Tibial nerve (tissue), 4 donors: ENCODE results near the gene FASN. TPM values are rescaled to one million over a fixed set of nuclear protein-coding genes. Genes with fewer than 3 reads are reported as not detected.

Experiments
- DNase-seq, 2 donors: peaks; one replicate each; pipeline ENCODE4 v3.0.0-alpha.2; 2019; ENCODE audit warnings: low spot score in 2 of 2
- H3K27ac ChIP-seq, 4 donors: fragments of 200-600 bp; sonication (generic) in 3 of 4; one replicate each; pipeline ENCODE4 v1.5.1; 2017 to 2019; ENCODE audit warnings: mild to moderate bottlenecking in 1 of 4
- H3K27me3 ChIP-seq, 2 donors: fragments of 200-600 bp; sonication (generic) in 1 of 2; one replicate each; pipeline versions ENCODE4 v1.5.1 to v1.6.0; 2017 to 2019
- H3K36me3 ChIP-seq, 3 donors: fragments of 200-600 bp; sonication (generic); one replicate each; pipeline ENCODE4 v1.5.1; 2018 to 2019
- H3K4me1 ChIP-seq, 4 donors: fragments of 200-600 bp; sonication (generic) in 3 of 4; one replicate each; pipeline ENCODE4 v1.5.1; 2017 to 2019
- H3K4me3 ChIP-seq, 4 donors: fragments of 200-600 bp; sonication (generic) in 3 of 4; one replicate each; pipeline ENCODE4 v1.5.1; 2017 to 2019; ENCODE audit warnings: mild to moderate bottlenecking in 1 of 4, moderate library complexity in 1 of 4
- H3K9me3 ChIP-seq, 4 donors: fragments of 200-600 bp; sonication (generic) in 3 of 4; one replicate each; pipeline ENCODE4 v1.5.1; 2017 to 2019
- CTCF ChIP-seq, 5 experiments: fragments of 200-600 bp in 3 of 5; fragments of 450-650 bp in 2 of 5; sonication (generic) in 3 of 5; IDR thresholded peaks; one replicate each; pipeline ENCODE4 v1.5.1; 2016 to 2019; ENCODE audit warnings: antibody characterized with exemption in 5 of 5, mild to moderate bottlenecking in 3 of 5, moderate library complexity in 2 of 5
- EP300 ChIP-seq, 2 donors: sonication (generic); formaldehyde crosslinking; IDR thresholded peaks; one replicate each; pipeline ENCODE4 v1.6.1; 2017; ENCODE audit warnings: antibody characterized with exemption in 2 of 2, mild to moderate bottlenecking in 1 of 2
- POLR2A ChIP-seq, 2 donors: fragments of 450-650 bp; IDR thresholded peaks; one replicate each; pipeline ENCODE4 v1.6.1; 2017; ENCODE audit warnings: antibody characterized with exemption in 2 of 2, mild to moderate bottlenecking in 2 of 2, moderate library complexity in 2 of 2
- WGBS, 2 donors: methylation state at CpG; one replicate each; pipeline ENCODE4 v1.1.5; 2018; 5-methylcytosine and 5-hydroxymethylcytosine counted together
- total RNA-seq, 4 donors: library from RNA; depleted of rRNA; stranded (reverse); fragments of >200 nt; gene quantifications; one replicate each; pipeline ENCODE4 v1.1.0, GENCODE V29; 2016

The FASN gene
- total RNA-seq, 4 donors from 2014 or later = 129 to 319 (median 160) TPM

- peak overlapping the region; percentile 91 to 98 (median 96) for H3K27ac ChIP-seq
- no peak for DNase-seq
- TF ChIP-seq POLR2A (IDR thresholded peaks at IDR 0.05) (no peak), EP300 (IDR thresholded peaks at IDR 0.05) (no peak), CTCF (IDR thresholded peaks at IDR 0.05) (no peak)
- peak overlapping the region; percentile 43 to 74 (median 58) for H3K4me3 ChIP-seq
- peaks cover 6 to 40% (median 21%) of the 10 kb centered on the region in 4 donors for H3K4me1 ChIP-seq
- H3K36me3 ChIP-seq = peaks cover 0 to 8% (median 0%) of the 10 kb centered on the region in 3 donors
- 75 to 82% methylated on average over 13 to 18 of the region's 20 CpGs for WGBS, 2 donors
- no peaks in the 10 kb centered on the region for H3K9me3 ChIP-seq
- peaks cover 0 to 12% of the 10 kb centered on the region in 2 donors for H3K27me3 ChIP-seq
Measured at GRCh38 chr17:82035956-82036633, 61.9 kb downstream of the FASN start.

GRCh38 chr17:82035488-82035887 is 62.5 kb downstream of the FASN start:
- Histone ChIP-seq H3K9me3 (no peaks in the 10 kb centered on the region), H3K4me1 (peaks cover 6 to 46% (median 27%) of the 10 kb centered on the region in 4 donors), H3K36me3 (peaks cover 0 to 8% (median 0%) of the 10 kb centered on the region in 3 donors), H3K27ac (peak overlapping the region in 1 of 4 donors; percentile 98), H3K4me3 (no peak overlapping the region), H3K27me3 (peaks cover 0 to 12% of the 10 kb centered on the region in 2 donors)
- TF ChIP-seq EP300 (IDR thresholded peaks at IDR 0.05) (no peak), CTCF (IDR thresholded peaks at IDR 0.05) (no peak)
- 87 to 93% methylated on average over 8 of the region's 8 CpGs for WGBS, 2 donors
- no peak for DNase-seq

DNA sequence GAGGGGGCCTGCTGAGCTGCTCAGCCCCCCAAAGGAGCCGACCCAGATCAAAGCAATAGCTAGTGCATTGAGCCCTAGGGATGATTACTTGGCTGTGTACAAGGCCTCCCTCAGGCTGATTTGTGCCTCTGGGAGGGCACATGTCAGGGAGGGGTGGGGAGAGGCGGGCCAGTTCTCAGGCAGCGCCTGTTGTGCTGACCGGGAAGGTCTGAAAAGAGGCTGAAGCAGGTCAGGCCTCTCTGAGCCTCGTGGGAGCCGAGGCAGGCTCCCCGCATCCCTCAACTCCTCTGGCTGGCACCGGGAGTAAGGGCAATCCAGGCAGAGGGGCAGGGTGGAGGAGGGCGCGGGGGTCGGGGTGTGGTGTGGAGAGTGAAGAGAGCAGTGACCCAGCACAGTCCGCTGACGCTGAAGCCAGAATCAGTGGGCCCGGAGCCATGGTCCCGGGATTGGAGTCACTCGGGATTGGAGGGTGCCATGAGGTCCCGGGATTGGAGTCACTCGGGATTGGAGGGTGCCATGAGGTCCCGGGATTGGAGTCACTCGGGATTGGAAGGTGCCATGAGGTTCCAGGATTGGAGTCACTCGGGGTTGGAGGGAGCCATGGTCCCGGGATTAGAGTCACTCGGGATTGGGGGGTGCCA is 63.5 kb downstream of the FASN start:
- Histone ChIP-seq H3K9me3 (no peaks in the 10 kb centered on the region), H3K27ac (no peak overlapping the region), H3K36me3 (peaks cover 0 to 10% (median 0%) of the 10 kb centered on the region in 3 donors), H3K27me3 (peaks cover 0 to 12% of the 10 kb centered on the region in 2 donors), H3K4me1 (peaks cover 6 to 52% (median 30%) of the 10 kb centered on the region in 4 donors), H3K4me3 (no peak overlapping the region)
- DNase-seq = no peak
- TF ChIP-seq POLR2A (IDR thresholded peaks at IDR 0.05) (no peak), EP300 (IDR thresholded peaks at IDR 0.05) (no peak), CTCF (IDR thresholded peaks at IDR 0.05) (no peak)
- WGBS, 2 donors = 67 to 71% methylated on average over 20 to 23 of the region's 23 CpGs

GRCh38 chr17:82033359-82034085 is 64.5 kb downstream of the FASN start:
- 90 to 93% methylated on average over 18 to 32 of the region's 38 CpGs for WGBS, 2 donors
- no peak overlapping the region for H3K4me3 ChIP-seq
- H3K4me1 ChIP-seq = peaks cover 6 to 52% (median 30%) of the 10 kb centered on the region in 4 donors
- peaks cover 0 to 12% of the 10 kb centered on the region in 2 donors for H3K27me3 ChIP-seq
- H3K27ac ChIP-seq = no peak overlapping the region
- H3K9me3 ChIP-seq = no peaks in the 10 kb centered on the region
- H3K36me3 ChIP-seq = peaks cover 0 to 20% (median 0%) of the 10 kb centered on the region in 3 donors
- DNase-seq = no peak
- TF ChIP-seq POLR2A (IDR thresholded peaks at IDR 0.05) (no peak), EP300 (IDR thresholded peaks at IDR 0.05) (no peak), CTCF (IDR thresholded peaks at IDR 0.05) (no peak)
